OCI-LY1 (cell line): ENCODE results near the gene GFOD2.

ENCODE experiments used
- H2AFZ ChIP-seq: fragments of 200-600 bp; sonication (generic), shearing (Covaris generic); 2 replicates; pipeline ENCODE4 v1.6.0; 2014; ENCODE audit warnings: antibody characterized with exemption, mild to moderate bottlenecking, low read length
- H3F3A ChIP-seq: fragments of 200-600 bp; sonication (generic), shearing (Covaris generic); 2 replicates; pipeline ENCODE4 v1.6.0; 2014; ENCODE audit warnings: mild to moderate bottlenecking, antibody characterized with exemption, low read length, moderate library complexity; ENCODE audit not compliant: insufficient read depth
- H3K27ac ChIP-seq: fragments of 200-600 bp; sonication (generic); 2 replicates; pipeline ENCODE4 v1.5.1; 2014; ENCODE audit warnings: low read length, mixed run types, mild to moderate bottlenecking, low read depth; ENCODE audit not compliant: poor library complexity, severe bottlenecking
- H3K27me3 ChIP-seq: fragments of 200-600 bp; sonication (generic); 2 replicates; pipeline ENCODE4 v1.6.0; 2014; ENCODE audit warnings: antibody characterized with exemption, mild to moderate bottlenecking, low read length, moderate library complexity; ENCODE audit not compliant: insufficient read depth
- H3K36me3 ChIP-seq: fragments of 200-600 bp; sonication (generic); 2 replicates; pipeline ENCODE4 v1.6.1; 2014; ENCODE audit warnings: mild to moderate bottlenecking, antibody characterized with exemption, low read length, moderate library complexity, mixed read lengths; ENCODE audit not compliant: insufficient read depth
- H3K4me1 ChIP-seq: fragments of 200-600 bp; sonication (generic); 2 replicates; pipeline ENCODE4 v1.5.1; 2014; ENCODE audit warnings: mild to moderate bottlenecking, low read length, moderate library complexity; ENCODE audit not compliant: insufficient read depth, severe bottlenecking
- H3K4me2 ChIP-seq: fragments of 200-600 bp; sonication (generic), shearing (Covaris generic); 2 replicates; pipeline ENCODE4 v1.6.1; 2014; ENCODE audit warnings: low read length
- H3K4me3 ChIP-seq: fragments of 200-600 bp; sonication (generic); 2 replicates; pipeline ENCODE4 v1.5.1; 2014; ENCODE audit warnings: low read length, low read depth, mild to moderate bottlenecking, mixed read lengths; ENCODE audit not compliant: poor library complexity, severe bottlenecking
- H3K79me2 ChIP-seq: fragments of 200-600 bp; shearing (Covaris generic); 2 replicates; pipeline ENCODE4 v1.6.1; 2016; ENCODE audit warnings: mixed run types, low read length, mixed read lengths; ENCODE audit not compliant: insufficient read depth
- H3K9ac ChIP-seq: fragments of 200-600 bp; sonication (generic), shearing (Covaris generic); 2 replicates; pipeline ENCODE4 v1.6.1; 2014; ENCODE audit warnings: mild to moderate bottlenecking, low read length, mixed read lengths
- H3K9me2 ChIP-seq: fragments of 200-600 bp; sonication (generic), shearing (Covaris generic); 2 replicates; pipeline ENCODE4 v1.6.1; 2014; ENCODE audit warnings: low read depth, mild to moderate bottlenecking, low read length, mixed read lengths
- H3K9me3 ChIP-seq: fragments of 200-600 bp; shearing (Covaris generic); 2 replicates; pipeline ENCODE4 v1.6.1; 2014; ENCODE audit warnings: low read length, mixed read lengths
- H4K20me1 ChIP-seq: fragments of 200-600 bp; sonication (generic), shearing (Covaris generic); 2 replicates; pipeline ENCODE4 v1.6.0; 2016; ENCODE audit warnings: mild to moderate bottlenecking, low read length; ENCODE audit not compliant: insufficient read depth
- CTCF ChIP-seq: fragments of 200-600 bp; sonication (generic), shearing (Covaris generic); IDR thresholded peaks from 2 replicates; pipeline ENCODE4 v1.5.1; 2017; ENCODE audit warnings: mild to moderate bottlenecking, antibody characterized with exemption, low read length, moderate library complexity, mixed read lengths
- EZH2 ChIP-seq: fragments of 200-600 bp; sonication (generic), shearing (Covaris generic); IDR thresholded peaks from 2 replicates; pipeline ENCODE4 v1.8.0; 2017; ENCODE audit warnings: borderline replicate concordance, mixed run types, mild to moderate bottlenecking, antibody characterized with exemption, low read length, moderate library complexity, mixed read lengths

GFOD2 gene

GRCh38 chr16:67719048-67719777 is at the start of gene GFOD2:
Gene GFOD2, minus strand, starts transcription at chr16:67719316. Its CDS starts 33,601 bp downstream, at chr16:67685715.
- H4K20me1 ChIP-seq: no peaks in the 10 kb centered on the region
- peak within 1 kb of the TSS; percentile 94 for H3K4me2 ChIP-seq
- H3K4me3 ChIP-seq: peak within 1 kb of the TSS; percentile 83
- peaks cover 42% of the 10 kb centered on the region for H3K79me2 ChIP-seq
- H3K27ac ChIP-seq: peak within 1 kb of the TSS; percentile 61
- TF ChIP-seq CTCF: no peak; the same call in 1 of the 2 replicates
- no peak for TF ChIP-seq EZH2
- H3K9me2 ChIP-seq: no peaks in the 10 kb centered on the region
- H2AFZ ChIP-seq: no peak within 1 kb of the TSS
- H3K9ac ChIP-seq: peak within 1 kb of the TSS; percentile 81
- H3K27me3 ChIP-seq: no peaks in the 10 kb centered on the region
- H3F3A ChIP-seq: no peaks in the 10 kb centered on the region; the same call in 1 of the 2 replicates
- peaks cover 40% of the 10 kb centered on the region for H3K4me1 ChIP-seq
- H3K36me3 ChIP-seq: no peaks in the 10 kb centered on the region; the same call in 1 of the 2 replicates
- H3K9me3 ChIP-seq: no peaks in the 10 kb centered on the region

- H3K36me3 ChIP-seq: peaks cover 18% of the 10 kb centered on the region
- no peak overlapping the region for H3K4me3 ChIP-seq
- no peaks in the 10 kb centered on the region for H3K79me2 ChIP-seq
- no peak overlapping the region for H2AFZ ChIP-seq
- no peak overlapping the region for H3K27ac ChIP-seq
- no peaks in the 10 kb centered on the region for H3F3A ChIP-seq
- no peak overlapping the region for H3K9ac ChIP-seq
- H3K27me3 ChIP-seq: no peaks in the 10 kb centered on the region
- H3K9me2 ChIP-seq: no peaks in the 10 kb centered on the region
- TF ChIP-seq EZH2: no peak
- no peak for TF ChIP-seq CTCF
- H3K4me2 ChIP-seq: no peak overlapping the region
- no peaks in the 10 kb centered on the region for H4K20me1 ChIP-seq
- no peaks in the 10 kb centered on the region for H3K4me1 ChIP-seq
- H3K9me3 ChIP-seq: no peaks in the 10 kb centered on the region
These were observed 48.8 kb upstream of the GFOD2 start for GRCh38 chr16:67767953-67768352.

- H3K27me3 ChIP-seq: no peaks in the 10 kb centered on the region
- H4K20me1 ChIP-seq: no peaks in the 10 kb centered on the region
- H3K36me3 ChIP-seq: peaks cover 9% of the 10 kb centered on the region; the same call in 1 of the 2 replicates
- TF ChIP-seq CTCF: no peak
- no peak for TF ChIP-seq EZH2
- no peak overlapping the region for H3K4me2 ChIP-seq
- H3F3A ChIP-seq: no peaks in the 10 kb centered on the region
- H3K9me3 ChIP-seq: no peaks in the 10 kb centered on the region
- H3K4me1 ChIP-seq: no peaks in the 10 kb centered on the region
- H3K9ac ChIP-seq: no peak overlapping the region
- H3K9me2 ChIP-seq: no peaks in the 10 kb centered on the region
- no peak overlapping the region for H2AFZ ChIP-seq
- H3K27ac ChIP-seq: no peak overlapping the region
- no peaks in the 10 kb centered on the region for H3K79me2 ChIP-seq
- H3K4me3 ChIP-seq: no peak overlapping the region
These were observed 47.2 kb upstream of the GFOD2 start for GRCh38 chr16:67766291-67766690.
